ENCODE data around the gene PIK3CA.

Gene PIK3CA

GRCh38 chr3:179133575-179133974 lies 14.6 kb upstream of the PIK3CA start:
- no peak overlapping the region for H3K27ac ChIP-seq
- no peaks in the 10 kb centered on the region for H3K9me3 ChIP-seq (ENCODE audit: control insufficient read depth, low read length)
- H3K27me3 ChIP-seq (ENCODE audit: control insufficient read depth, insufficient read depth, low read length), result no peaks in the 10 kb centered on the region
- H3K4me2 ChIP-seq (ENCODE audit: low read length), result no peak overlapping the region
- no peak overlapping the region for H2AFZ ChIP-seq
- H3K4me1 ChIP-seq, result no peaks in the 10 kb centered on the region
- no peak overlapping the region for H3K4me3 ChIP-seq (ENCODE audit: low read depth, low read length)
- TF ChIP-seq, protein P1, sequence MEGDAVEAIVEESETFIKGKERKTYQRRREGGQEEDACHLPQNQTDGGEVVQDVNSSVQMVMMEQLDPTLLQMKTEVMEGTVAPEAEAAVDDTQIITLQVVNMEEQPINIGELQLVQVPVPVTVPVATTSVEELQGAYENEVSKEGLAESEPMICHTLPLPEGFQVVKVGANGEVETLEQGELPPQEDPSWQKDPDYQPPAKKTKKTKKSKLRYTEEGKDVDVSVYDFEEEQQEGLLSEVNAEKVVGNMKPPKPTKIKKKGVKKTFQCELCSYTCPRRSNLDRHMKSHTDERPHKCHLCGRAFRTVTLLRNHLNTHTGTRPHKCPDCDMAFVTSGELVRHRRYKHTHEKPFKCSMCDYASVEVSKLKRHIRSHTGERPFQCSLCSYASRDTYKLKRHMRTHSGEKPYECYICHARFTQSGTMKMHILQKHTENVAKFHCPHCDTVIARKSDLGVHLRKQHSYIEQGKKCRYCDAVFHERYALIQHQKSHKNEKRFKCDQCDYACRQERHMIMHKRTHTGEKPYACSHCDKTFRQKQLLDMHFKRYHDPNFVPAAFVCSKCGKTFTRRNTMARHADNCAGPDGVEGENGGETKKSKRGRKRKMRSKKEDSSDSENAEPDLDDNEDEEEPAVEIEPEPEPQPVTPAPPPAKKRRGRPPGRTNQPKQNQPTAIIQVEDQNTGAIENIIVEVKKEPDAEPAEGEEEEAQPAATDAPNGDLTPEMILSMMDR (IDR thresholded peaks at IDR 0.05), result no peak
- no peaks in the 10 kb centered on the region for H3K79me2 ChIP-seq
- no peak overlapping the region for H3K9ac ChIP-seq
- H3K36me3 ChIP-seq (ENCODE audit: control insufficient read depth, insufficient read depth, low read length), result no peaks in the 10 kb centered on the region

DNA sequence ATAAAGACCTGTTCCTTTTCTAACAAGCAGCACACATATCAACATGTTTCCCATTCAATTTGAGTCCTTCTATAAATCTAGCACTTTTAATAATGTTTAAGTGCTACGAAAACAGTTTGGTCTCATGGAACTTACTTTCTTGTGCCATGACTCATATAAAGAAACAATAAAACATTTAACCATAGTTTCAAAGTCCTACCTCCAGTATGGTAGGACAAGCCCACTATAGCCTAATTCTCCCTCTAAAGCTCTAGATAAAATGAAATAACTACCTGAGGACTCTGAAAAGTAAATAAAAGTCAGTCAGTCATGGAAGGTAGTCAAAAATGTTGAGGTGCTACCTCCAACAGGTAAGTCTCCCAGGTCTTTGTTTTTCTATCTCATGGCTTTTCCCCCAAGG lies 12.0 kb upstream of the PIK3CA start:
- Histone ChIP-seq H3K4me2 (ENCODE audit: low read length) (no peak overlapping the region), H3K4me1 (no peaks in the 10 kb centered on the region), H3K9me3 (ENCODE audit: control insufficient read depth, low read length) (no peaks in the 10 kb centered on the region), H3K4me3 (ENCODE audit: low read depth, low read length) (no peak overlapping the region), H3K79me2 (no peaks in the 10 kb centered on the region), H3K27me3 (ENCODE audit: control insufficient read depth, insufficient read depth, low read length) (no peaks in the 10 kb centered on the region), H3K36me3 (ENCODE audit: control insufficient read depth, insufficient read depth, low read length) (no peaks in the 10 kb centered on the region), H3K9ac (no peak overlapping the region), H2AFZ (no peak overlapping the region), H3K27ac (no peak overlapping the region)
- TF ChIP-seq, protein P1 (IDR thresholded peaks at IDR 0.05), result no peak

GRCh38 chr3:179141890-179142289 lies 6.3 kb upstream of the PIK3CA start:
- Histone ChIP-seq H3K79me2 (no peaks in the 10 kb centered on the region), H3K9ac (no peak overlapping the region), H2AFZ (no peak overlapping the region), H3K27me3 (ENCODE audit: control insufficient read depth, insufficient read depth, low read length) (no peaks in the 10 kb centered on the region), H3K36me3 (ENCODE audit: control insufficient read depth, insufficient read depth, low read length) (no peaks in the 10 kb centered on the region), H3K27ac (no peak overlapping the region), H3K9me3 (ENCODE audit: control insufficient read depth, low read length) (no peaks in the 10 kb centered on the region), H3K4me2 (ENCODE audit: low read length) (no peak overlapping the region), H3K4me3 (ENCODE audit: low read depth, low read length) (no peak overlapping the region), H3K4me1 (no peaks in the 10 kb centered on the region)
- TF ChIP-seq, protein P1 (IDR thresholded peaks at IDR 0.05), result no peak

GRCh38 chr3:179146911-179147513 lies 1.1 kb upstream of the PIK3CA start:
- H3K4me2 ChIP-seq (ENCODE audit: low read length), result peak overlapping the region; percentile 70
- peaks cover 11% of the 10 kb centered on the region for H3K4me1 ChIP-seq
- H3K36me3 ChIP-seq (ENCODE audit: control insufficient read depth, insufficient read depth, low read length), result no peaks in the 10 kb centered on the region
- H3K9ac ChIP-seq, result peak overlapping the region; percentile 38
- TF ChIP-seq, protein P1 (IDR thresholded peaks at IDR 0.05), result peak; percentile 70
- peak overlapping the region; percentile 83 for H2AFZ ChIP-seq
- H3K4me3 ChIP-seq (ENCODE audit: low read depth, low read length), result peak overlapping the region; percentile 71
- no peaks in the 10 kb centered on the region for H3K27me3 ChIP-seq (ENCODE audit: control insufficient read depth, insufficient read depth, low read length)
- H3K9me3 ChIP-seq (ENCODE audit: control insufficient read depth, low read length), result no peaks in the 10 kb centered on the region
- H3K79me2 ChIP-seq, result peaks cover 18% of the 10 kb centered on the region
- peak overlapping the region; percentile 87 for H3K27ac ChIP-seq

- Histone ChIP-seq H3K9ac (peak overlapping the region; percentile 38), H3K4me2 (ENCODE audit: low read length) (peak overlapping the region; percentile 70), H2AFZ (peak overlapping the region; percentile 83), H3K36me3 (ENCODE audit: control insufficient read depth, insufficient read depth, low read length) (no peaks in the 10 kb centered on the region), H3K9me3 (ENCODE audit: control insufficient read depth, low read length) (no peaks in the 10 kb centered on the region), H3K27ac (peak overlapping the region; percentile 87), H3K79me2 (peaks cover 23% of the 10 kb centered on the region), H3K27me3 (ENCODE audit: control insufficient read depth, insufficient read depth, low read length) (no peaks in the 10 kb centered on the region), H3K4me3 (ENCODE audit: low read depth, low read length) (peak overlapping the region; percentile 71), H3K4me1 (peaks cover 11% of the 10 kb centered on the region)
- TF ChIP-seq, protein P1 (IDR thresholded peaks at IDR 0.05), result no peak
These were observed 664 bp upstream of the PIK3CA start for GRCh38 chr3:179147514-179147872.
